Skeletal muscle tissue (tissue), 4 donors: ENCODE data around the gene XPC. TPM values are rescaled to one million over a fixed set of nuclear protein-coding genes. Genes with fewer than 3 reads are reported as not detected.

Experiments
- H3K27ac ChIP-seq: one replicate; pipeline ENCODE4 v1.7.0; 2013; ENCODE audit warnings: mild to moderate bottlenecking, low read depth, low read length, inconsistent platforms
- H3K27me3 ChIP-seq, 3 donors: one replicate each; pipeline ENCODE4 v1.7.0; 2013; ENCODE audit warnings: low read length in 3 of 3; ENCODE audit not compliant: control insufficient read depth in 3 of 3, insufficient read depth in 3 of 3
- H3K36me3 ChIP-seq, 3 donors: one replicate each; pipeline ENCODE4 v1.7.0; 2013; ENCODE audit warnings: low read length in 3 of 3; ENCODE audit not compliant: control insufficient read depth in 3 of 3, insufficient read depth in 3 of 3
- H3K4me1 ChIP-seq, 3 donors: one replicate each; pipeline ENCODE4 v1.7.0; 2013; ENCODE audit warnings: low read length in 3 of 3, mild to moderate bottlenecking in 3 of 3; ENCODE audit not compliant: control insufficient read depth in 3 of 3, insufficient read depth in 3 of 3
- H3K4me3 ChIP-seq, 3 donors: one replicate each; pipeline ENCODE4 v1.7.0; 2013; ENCODE audit warnings: low read length in 3 of 3
- H3K9ac ChIP-seq, 3 donors: one replicate each; pipeline ENCODE4 v1.7.0; 2013; ENCODE audit warnings: low read length in 3 of 3, mild to moderate bottlenecking in 3 of 3, moderate library complexity in 2 of 3, low read depth in 1 of 3
- H3K9me3 ChIP-seq, 3 donors: one replicate each; pipeline ENCODE4 v1.7.0; 2013; ENCODE audit warnings: low read length in 3 of 3; ENCODE audit not compliant: control insufficient read depth in 3 of 3
- total RNA-seq: library from RNA; depleted of rRNA; stranded (reverse); fragments of >200 nt; gene quantifications from one replicate; pipeline ENCODE4 v1.2.3, GENCODE V29; 2014
- donor health status: Osteomylitis.

XPC gene
- total RNA-seq, 1 donor from 2014 or later, result 14.6 TPM

GRCh38 chr3:14152233-14152962 is 26.0 kb downstream of the XPC start:
- Histone ChIP-seq H3K9ac (no peak overlapping the region), H3K36me3 (peaks cover 53 to 74% (median 61%) of the 10 kb centered on the region in 3 donors), H3K27ac (no peak overlapping the region)

GRCh38 chr3:14151471-14152083 is 26.8 kb downstream of the XPC start:
- Histone ChIP-seq H3K4me3 (no peak overlapping the region), H3K27me3 (no peaks in the 10 kb centered on the region), H3K36me3 (peaks cover 57 to 75% (median 61%) of the 10 kb centered on the region in 3 donors), H3K4me1 (peaks cover 0 to 8% (median 6%) of the 10 kb centered on the region in 3 donors), H3K9ac (no peak overlapping the region), H3K27ac (no peak overlapping the region), H3K9me3 (no peaks in the 10 kb centered on the region)

More at GRCh38 chr3:14152233-14152962, 26.0 kb downstream of the XPC start:
- no peaks in the 10 kb centered on the region for H3K9me3 ChIP-seq
- H3K4me1 ChIP-seq, result peaks cover 6 to 14% (median 7%) of the 10 kb centered on the region in 3 donors
- no peak overlapping the region for H3K4me3 ChIP-seq
- H3K27me3 ChIP-seq, result no peaks in the 10 kb centered on the region

GRCh38 chr3:14150491-14151230 is 27.7 kb downstream of the XPC start:
- Histone ChIP-seq H3K9me3 (no peaks in the 10 kb centered on the region), H3K4me1 (peaks cover 5 to 8% (median 7%) of the 10 kb centered on the region in 3 donors), H3K27ac (no peak overlapping the region), H3K36me3 (peaks cover 59 to 74% (median 60%) of the 10 kb centered on the region in 3 donors), H3K27me3 (no peaks in the 10 kb centered on the region), H3K4me3 (no peak overlapping the region), H3K9ac (no peak overlapping the region)

GRCh38 chr3:14150078-14150477 is 28.3 kb downstream of the XPC start:
- Histone ChIP-seq H3K36me3 (peaks cover 60 to 74% (median 60%) of the 10 kb centered on the region in 3 donors), H3K4me3 (no peak overlapping the region)

DNA sequence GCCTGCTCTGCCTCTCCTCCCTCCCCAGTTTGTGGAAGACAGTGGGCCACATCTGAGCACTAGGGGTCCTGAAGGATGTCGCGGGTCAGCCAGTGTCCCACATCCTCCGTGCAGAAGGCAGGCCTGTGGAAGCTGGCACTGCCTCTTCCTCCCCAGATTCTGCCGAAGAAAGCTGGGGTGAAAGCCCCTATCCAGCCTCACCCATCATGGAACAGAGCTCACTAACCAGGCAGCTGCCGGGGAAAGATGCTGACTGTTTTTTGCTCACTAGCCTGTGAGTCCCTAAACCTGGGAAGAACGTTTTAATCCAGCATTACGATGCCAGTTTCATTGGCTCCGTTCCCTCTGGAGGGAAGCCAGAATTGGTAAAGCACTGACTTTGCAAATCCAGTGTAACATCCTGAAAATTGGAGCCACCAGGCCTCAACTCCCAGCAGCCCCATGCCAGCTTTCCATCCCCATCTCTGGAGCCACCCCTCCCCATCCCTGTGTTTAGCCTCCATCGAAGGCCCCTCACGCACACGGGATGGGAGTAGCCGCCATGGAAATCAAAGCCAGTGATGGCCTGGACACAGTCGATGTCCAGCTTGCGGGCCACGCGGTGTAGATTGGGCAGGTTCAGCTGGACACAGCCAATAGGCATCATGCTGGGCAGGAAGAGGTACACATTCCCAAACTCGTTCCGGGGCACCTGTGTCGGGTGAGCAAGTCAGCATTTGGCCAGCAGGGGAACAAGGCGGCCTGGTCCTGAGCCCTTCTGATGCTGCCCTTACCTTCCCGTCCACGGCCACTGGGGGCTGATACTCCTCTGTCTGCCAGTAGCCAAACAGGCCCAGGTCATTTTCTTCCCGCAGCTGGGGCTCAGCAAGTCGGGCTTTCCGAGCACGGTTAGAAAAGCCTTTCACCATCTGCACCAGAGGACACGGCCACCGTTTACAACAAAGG is 30.1 kb downstream of the XPC start:
- Histone ChIP-seq H3K9me3 (no peaks in the 10 kb centered on the region), H3K9ac (no peak overlapping the region), H3K27ac (no peak overlapping the region), H3K36me3 (peaks cover 46 to 61% (median 49%) of the 10 kb centered on the region in 3 donors), H3K27me3 (no peaks in the 10 kb centered on the region), H3K4me1 (peaks cover 22 to 27% (median 27%) of the 10 kb centered on the region in 3 donors), H3K4me3 (no peak overlapping the region)

More at GRCh38 chr3:14150078-14150477, 28.3 kb downstream of the XPC start:
- Histone ChIP-seq H3K9ac (no peak overlapping the region), H3K9me3 (no peaks in the 10 kb centered on the region), H3K27me3 (no peaks in the 10 kb centered on the region), H3K27ac (no peak overlapping the region), H3K4me1 (peaks cover 11 to 14% (median 13%) of the 10 kb centered on the region in 3 donors)

DNA sequence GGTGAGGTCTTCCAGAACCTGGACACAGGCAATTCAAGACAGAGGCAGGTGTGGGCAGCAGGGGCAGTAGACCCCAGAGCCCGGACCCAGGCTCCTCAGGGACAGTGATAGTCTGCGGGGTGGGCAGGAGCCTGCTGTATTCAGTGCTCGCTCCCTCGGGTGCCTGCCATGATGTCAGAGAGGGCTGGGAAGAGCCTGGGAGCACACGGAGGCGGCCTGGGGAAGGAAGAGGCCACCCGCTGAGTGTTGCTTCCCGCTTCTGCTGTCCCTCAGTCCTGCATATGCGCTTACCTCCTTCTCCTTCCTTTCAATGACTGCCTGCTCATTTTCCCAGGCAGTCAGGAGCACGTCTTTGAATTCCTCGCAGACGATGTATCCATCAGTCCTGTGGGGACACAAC is 30.8 kb downstream of the XPC start:
- peaks cover 22 to 27% (median 27%) of the 10 kb centered on the region in 3 donors for H3K4me1 ChIP-seq
- no peaks in the 10 kb centered on the region for H3K9me3 ChIP-seq
- H3K36me3 ChIP-seq, result peaks cover 40 to 54% (median 49%) of the 10 kb centered on the region in 3 donors
- no peak overlapping the region for H3K4me3 ChIP-seq
- no peak overlapping the region for H3K9ac ChIP-seq
- H3K27me3 ChIP-seq, result no peaks in the 10 kb centered on the region
- no peak overlapping the region for H3K27ac ChIP-seq

- Histone ChIP-seq H3K27me3 (no peaks in the 10 kb centered on the region), H3K36me3 (peaks cover 38 to 50% (median 47%) of the 10 kb centered on the region in 3 donors), H3K27ac (no peak overlapping the region), H3K4me1 (peaks cover 22 to 28% (median 27%) of the 10 kb centered on the region in 3 donors), H3K9ac (no peak overlapping the region), H3K4me3 (no peak overlapping the region), H3K9me3 (no peaks in the 10 kb centered on the region)
These were observed 31.4 kb downstream of the XPC start for GRCh38 chr3:14147066-14147435.

DNA sequence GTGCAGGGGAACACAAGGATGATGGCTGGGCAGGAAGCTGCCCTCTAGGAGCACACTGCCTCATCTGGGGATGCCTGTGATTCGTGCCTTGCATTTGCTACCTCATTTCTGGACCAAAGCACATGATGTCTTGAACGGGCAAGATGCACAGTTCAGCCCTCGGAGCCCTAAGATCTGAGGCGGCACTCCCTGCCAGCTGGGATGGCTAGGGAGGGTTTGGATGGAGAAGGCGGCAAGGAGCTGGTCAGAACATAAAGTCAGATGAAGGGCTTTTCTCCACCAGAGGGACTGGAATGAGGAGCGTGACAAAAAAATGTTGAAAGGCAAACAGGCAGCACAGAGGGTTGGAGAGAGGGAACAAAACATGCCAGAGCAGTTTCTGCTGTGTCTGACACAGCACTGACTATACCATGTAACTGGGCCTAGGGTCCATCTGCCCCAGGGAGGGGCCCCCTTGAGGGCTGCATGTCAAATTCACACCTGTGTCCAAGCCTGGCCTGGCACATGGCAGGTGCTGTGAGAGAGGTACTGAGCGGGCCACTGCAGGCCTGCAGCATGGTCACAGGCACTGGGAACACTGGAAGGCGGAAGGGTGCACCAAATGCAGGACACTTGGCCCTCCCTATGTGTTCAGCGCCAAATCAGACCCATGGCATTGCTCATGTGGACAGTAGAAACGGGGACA is 31.9 kb downstream of the XPC start:
- no peak overlapping the region for H3K27ac ChIP-seq
- no peaks in the 10 kb centered on the region for H3K9me3 ChIP-seq
- no peaks in the 10 kb centered on the region for H3K27me3 ChIP-seq
- H3K9ac ChIP-seq, result no peak overlapping the region
- peaks cover 38 to 50% (median 46%) of the 10 kb centered on the region in 3 donors for H3K36me3 ChIP-seq
- no peak overlapping the region for H3K4me3 ChIP-seq
- H3K4me1 ChIP-seq, result peaks cover 27 to 33% (median 27%) of the 10 kb centered on the region in 3 donors
